ENCODE results near the gene SRL.
"Not testable (repeated sequence)": the region's sequence is repeated elsewhere in the genome, so short reads cannot be mapped to it uniquely, and the experiment has no call there.

SRL gene

DNA sequence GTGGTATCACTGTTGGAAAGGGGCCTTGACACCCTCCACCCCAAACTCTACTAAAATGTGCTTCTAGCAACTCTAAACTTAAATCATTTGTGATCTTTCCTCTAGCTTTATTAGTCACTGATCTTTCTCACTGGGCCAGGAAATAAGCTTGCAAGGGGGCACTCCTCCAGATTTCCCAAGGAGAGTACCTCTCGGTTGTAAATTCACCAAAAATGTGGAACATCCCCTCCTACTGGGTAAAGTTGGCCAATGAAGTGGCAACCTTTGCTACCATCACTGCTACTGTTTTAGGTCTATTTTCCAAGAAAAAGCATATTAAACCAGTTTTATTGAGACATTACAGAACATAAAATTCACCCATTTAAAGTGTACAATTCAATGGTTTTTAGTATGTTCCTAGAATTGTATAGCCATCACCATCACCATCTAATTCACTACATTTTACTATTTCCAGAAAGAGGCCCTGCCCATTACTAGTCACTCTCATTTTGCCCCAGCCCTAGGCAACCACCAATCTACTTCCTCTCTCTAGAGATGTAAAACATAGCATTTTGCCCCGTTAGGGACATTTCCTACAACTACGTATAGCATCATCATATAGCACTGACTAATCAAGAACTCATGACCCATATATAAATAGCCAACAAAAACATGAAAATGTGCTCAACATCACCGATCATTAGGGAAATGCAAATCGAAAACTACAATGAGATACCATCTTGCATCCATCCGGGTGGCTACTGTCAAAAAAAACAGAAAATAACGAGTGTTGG is 81.0 kb downstream of the SRL start:
- DNase-seq (ENCODE audit: low spot score), result no peak

DNA sequence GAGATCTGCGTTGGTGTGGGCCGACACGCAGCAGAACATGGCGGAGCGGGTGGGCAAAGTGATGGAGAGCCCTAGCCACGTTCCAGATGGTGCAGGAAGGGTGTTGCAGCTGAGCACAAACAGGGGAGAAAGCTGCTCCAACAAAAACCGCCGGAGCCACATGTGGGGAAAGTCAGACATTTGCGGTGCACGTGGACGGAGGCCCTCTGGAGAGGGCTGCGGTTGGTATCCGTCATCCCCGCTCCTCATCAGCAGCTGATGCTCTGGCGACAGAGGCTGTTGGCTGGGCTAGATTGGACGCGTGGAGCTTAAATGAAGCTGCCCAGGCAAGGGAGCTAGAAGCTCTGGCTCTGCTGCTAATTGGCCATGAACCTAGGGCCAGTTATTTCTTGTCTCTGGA is 82.2 kb downstream of the SRL start:
- DNase-seq (ENCODE audit: low spot score), result no peak

DNA sequence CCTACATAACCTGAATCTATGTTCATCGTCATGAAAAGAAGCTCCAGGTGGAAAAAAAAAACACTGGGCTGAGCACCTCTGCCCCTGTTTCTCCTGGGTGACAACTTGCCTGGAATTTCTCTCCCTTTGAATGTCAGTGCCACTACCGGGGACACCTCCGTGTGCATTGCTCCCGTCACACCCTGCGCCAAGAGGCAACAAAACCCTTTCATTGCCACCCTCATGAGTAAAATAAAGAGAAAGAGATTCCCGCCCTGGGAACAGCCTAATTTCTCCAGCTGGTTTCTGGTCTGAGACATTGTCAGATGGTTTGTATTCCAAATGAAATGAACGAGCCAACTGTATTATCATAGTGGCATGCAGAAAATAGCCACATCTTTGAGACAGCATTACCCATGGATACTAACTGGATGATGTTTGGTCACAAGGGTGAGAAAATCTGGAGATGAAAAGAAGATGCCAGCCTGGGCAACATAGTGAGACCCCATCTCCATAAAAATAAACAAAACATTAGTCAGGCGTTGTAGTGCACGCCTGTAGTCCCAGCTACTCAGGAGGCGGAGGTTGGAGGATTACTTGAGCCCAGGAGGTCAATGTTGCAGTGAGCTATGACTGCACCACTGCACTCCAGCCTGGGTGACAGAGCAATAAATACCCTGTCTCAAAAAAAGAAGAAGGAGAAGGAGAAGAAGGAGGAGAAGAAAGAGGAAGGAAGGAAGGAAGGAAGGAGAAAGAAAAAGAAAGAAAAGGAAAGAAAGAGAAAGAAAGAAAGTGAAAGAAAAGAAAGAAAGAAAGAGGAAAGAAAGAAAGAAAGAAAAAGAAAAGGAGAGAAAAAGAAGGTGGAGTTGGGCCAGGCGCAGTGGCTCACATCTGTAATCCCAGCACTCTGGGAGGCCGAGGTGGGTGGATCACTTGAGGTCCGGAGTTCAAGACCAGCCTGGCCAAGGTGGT is 83.5 kb downstream of the SRL start:
- DNase-seq (ENCODE audit: low spot score), result no peak

DNA sequence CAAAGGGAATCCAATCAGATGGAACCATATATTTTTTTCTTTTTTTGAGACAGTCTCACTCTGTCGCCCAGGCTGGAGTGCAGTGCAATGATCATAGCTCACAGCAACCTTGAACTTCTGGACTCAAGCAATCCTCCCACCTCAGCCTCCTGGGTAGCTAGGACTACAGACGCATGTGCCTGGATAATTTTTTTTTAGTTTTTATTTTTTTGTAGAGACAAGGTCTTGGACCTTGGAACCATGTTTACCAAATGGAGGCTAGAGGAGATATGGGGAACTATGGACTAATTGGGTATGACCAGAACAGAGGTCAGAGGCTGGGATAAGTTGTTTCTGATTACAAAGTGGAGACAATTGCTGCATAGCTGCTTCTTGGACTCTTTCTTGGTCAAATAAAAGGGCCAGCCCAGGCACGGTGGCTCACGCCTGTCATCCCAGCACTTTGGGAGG is 84.5 kb downstream of the SRL start:
- no peak for DNase-seq (ENCODE audit: low spot score)

DNA sequence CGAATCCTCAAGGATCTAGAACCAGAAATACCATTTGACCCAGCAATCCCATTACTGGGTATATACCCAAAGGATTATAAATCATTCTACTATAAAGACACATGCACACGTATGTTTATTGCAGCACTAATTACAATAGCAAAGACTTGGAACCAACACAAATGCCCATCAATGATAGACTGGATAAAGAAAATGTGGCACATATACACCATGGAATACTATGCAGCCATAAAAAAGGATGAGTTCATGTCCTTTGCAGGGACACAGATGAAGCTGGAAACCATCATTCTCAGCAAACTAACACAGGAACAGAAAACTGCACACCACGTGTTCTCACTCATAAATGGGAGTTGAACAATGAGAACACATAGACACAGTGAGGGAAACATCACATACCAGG is 85.4 kb downstream of the SRL start:
- DNase-seq (ENCODE audit: low spot score), result not testable (repeated sequence)

DNA sequence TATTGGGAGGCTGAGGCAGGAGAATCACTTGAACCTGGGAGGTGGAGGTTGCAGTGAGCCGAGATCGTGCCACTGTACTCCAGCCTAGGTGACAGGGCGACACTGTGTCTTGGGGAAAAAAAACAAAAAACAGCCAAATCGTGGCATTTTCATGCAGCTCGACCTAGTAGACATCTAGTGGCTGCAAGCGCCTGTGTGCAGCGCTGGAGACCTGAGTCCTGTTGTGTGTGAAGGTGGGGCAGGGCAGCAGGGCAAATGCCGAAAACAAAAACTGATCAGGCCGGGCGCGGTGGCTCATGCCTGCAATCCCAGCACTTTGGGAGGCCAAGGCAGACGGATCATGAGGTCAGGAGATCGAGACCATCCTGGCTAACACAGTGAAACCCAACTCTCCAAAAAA is 88.5 kb downstream of the SRL start:
- not testable (repeated sequence) for DNase-seq (ENCODE audit: low spot score)

DNA sequence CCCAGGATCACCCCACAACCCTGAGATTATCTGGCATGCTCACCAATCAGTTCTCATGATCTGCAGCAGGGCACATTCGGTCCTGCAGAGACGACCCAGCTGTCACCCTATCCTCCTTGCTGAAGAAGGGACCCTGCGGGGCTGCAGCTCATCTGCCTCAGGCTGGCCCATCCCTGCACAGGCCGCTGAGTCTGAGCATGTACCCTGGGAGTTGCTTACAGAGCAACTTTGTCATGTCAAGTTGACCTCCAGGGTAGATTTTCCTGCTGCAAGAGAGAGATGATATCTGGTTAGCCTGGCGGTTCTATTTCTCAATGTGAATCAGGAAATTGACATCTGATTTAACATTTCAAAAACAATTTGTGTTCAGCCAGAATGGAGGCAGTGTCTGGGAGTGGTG is 89.6 kb downstream of the SRL start:
- DNase-seq (ENCODE audit: low spot score), result no peak

DNA sequence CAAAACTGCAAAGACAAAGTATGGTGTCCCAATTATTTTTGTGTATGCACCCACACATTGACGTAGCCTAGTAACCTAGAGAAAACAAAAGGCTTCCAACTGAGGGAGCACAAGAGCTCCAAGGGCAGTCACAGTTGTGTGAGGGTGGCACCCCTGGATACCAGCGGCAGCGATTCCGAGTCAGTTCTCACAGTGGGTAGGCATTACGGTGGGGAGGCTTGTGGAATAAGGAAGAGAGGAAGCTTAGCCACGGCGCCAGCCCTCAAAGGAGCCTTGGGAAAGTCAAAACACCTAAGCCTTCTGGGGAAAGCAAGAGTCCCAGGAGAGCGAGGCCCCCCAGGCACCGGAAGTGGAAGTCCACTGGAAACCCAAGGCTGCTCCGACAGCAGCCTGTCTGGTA is 94.6 kb downstream of the SRL start:
- no peak for DNase-seq (ENCODE audit: low spot score)

DNA sequence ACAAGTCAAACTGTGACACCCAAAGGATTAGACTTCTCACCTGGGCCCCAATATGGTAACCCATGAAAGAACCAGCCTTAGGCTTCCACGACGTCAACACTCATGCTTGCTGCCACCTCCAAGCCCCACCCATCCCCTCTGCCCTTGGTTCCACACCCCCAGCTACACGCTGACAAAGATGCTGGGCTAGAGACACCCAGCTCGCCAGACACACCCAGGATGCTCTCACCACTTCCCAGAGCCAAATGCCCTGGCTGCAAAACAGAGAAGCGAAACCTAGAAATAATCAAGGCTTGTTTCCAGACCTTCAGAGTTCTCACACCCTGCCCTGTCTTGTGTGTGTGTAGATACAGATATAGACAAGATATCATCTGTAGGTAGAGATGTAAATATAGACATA is 99.6 kb downstream of the SRL start:
- no peak for DNase-seq (ENCODE audit: low spot score)

DNA sequence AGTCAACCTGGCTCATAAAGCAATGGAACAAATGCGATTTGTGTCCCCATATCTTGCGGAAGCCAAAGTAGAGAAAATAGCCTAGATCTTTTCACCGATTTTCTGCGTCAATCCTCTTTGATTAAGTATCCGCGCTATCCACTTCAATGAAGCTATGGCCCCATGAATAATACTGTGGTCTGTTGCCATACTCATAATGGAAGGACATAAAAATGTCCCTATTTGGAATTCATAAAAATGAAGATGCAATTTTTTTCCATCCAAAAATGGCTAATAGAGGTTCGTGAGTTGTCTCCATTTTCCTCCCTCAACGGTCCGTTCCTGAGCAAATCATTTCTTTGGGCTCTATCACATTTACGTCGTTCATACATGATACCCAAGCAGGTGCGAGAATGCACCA is 100.3 kb downstream of the SRL start:
- no peak for DNase-seq (ENCODE audit: low spot score)

DNA sequence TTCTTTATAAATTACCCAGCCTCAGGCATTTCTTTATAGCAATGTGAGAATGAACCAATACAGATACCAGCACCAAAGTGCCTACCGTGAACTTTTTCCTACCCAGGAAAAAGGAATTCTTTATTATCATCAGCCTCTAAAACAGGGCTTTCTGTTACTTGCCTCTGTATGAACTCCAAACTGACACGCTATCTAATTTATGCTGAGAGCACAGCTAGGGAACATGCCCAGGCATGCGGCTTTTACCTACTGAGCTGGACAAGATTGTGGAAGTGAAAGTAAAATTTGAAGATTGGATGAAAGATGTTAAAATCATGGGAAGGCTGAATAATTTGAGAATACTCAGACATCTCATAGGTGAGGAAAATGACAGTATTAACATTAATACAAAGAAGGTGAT is 101.2 kb downstream of the SRL start:
- no peak for DNase-seq (ENCODE audit: low spot score)

DNA sequence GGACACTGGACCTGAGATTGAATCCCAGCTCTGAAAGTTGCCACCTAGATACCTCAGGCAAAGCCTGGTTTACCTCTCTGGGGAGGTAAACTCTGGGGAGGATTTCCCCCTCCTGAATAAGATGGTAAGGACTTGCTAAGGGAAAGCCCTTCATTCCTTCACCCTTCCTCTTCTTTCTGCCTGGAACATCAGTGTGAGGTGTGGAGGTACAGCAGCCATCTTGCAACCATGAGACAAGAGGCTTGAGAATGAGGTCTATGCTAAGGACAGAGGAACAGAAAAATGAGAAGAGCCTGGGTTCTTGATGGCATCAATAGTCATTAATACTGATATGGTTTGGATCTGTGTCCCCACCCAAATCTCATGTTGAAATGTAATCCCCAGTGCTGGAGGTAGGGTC is 101.9 kb downstream of the SRL start:
- DNase-seq (ENCODE audit: low spot score), result no peak

Measured in D341Med (cell line).